K562 (cell line): Measurements from ENCODE around the gene RNF213. TPM values are rescaled to one million over a fixed set of nuclear protein-coding genes. Genes with fewer than 3 reads are reported as not detected.

Source experiments
- HCFC1 ChIP-seq: IDR thresholded peaks from 2 replicates; pipeline ENCODE4 v1.6.1; 2012; ENCODE audit warnings: low read depth, low read length, improper control_type of control experiment
- HNRNPUL1 ChIP-seq: fragments of 200-400 bp; formaldehyde crosslinking; IDR thresholded peaks from 2 replicates; pipeline ENCODE4 v1.6.1; 2017; ENCODE audit warnings: low read length
- HSF4 ChIP-seq: fragments of 250-450 bp; sonication (Bioruptor Pico); IDR thresholded peaks from 2 replicates; pipeline ENCODE4 v2.1.2; 2022; ENCODE audit warnings: mild to moderate bottlenecking, moderate library complexity, borderline replicate concordance
- NCOA2 ChIP-seq, 2 experiments: fragments of 450-650 bp; IDR thresholded peaks; 2 replicates each; pipeline ENCODE4 v1.6.1; 2018; ENCODE audit warnings: mild to moderate bottlenecking in 2 of 2, moderate library complexity in 1 of 2; ENCODE audit not compliant: partially characterized antibody in 2 of 2
- SP2 ChIP-seq: IDR thresholded peaks from 2 replicates; pipeline ENCODE4 v1.6.1; 2011; ENCODE audit warnings: mild to moderate bottlenecking, low read depth, low read length, moderate library complexity; ENCODE audit not compliant: poor library complexity, severe bottlenecking; ENCODE audit errors: extremely low read depth
- ZBTB40 ChIP-seq, 2 experiments: fragments of 450-650 bp in 1 of 2; sonication (generic) in 1 of 2; formaldehyde crosslinking in 1 of 2; IDR thresholded peaks; 2 replicates each; pipeline versions ENCODE4 v1.7.1 to v1.9.0; 2016 to 2022; ENCODE audit warnings: inconsistent platforms in 1 of 2, mild to moderate bottlenecking in 1 of 2, missing genetic modification reagents in 1 of 2
- ZNF239 ChIP-seq: fragments of 250-450 bp; sonication (Bioruptor Pico); IDR thresholded peaks from 2 replicates; pipeline ENCODE4 v1.4.0; 2020; ENCODE audit warnings: mild to moderate bottlenecking
- ZNF584 ChIP-seq: fragments of 200-800 bp; sonication (Bioruptor generic); IDR thresholded peaks from 2 replicates; pipeline ENCODE4 v1.6.1; 2016; ENCODE audit warnings: low read depth, mild to moderate bottlenecking, missing genetic modification characterization, missing compliant biosample characterization
- polyA plus RNA-seq, 8 experiments: library from polyadenylated mRNA; depleted of rRNA in 4 of 8; stranded (reverse) in 5 of 8; unstranded in 3 of 8; fragments of >200 nt; fragmentation: Nextera tagmentation in 2 of 8; fragmentation: Illumina TruSeq in 1 of 8; extraction: Ambion mirVana in 2 of 8; extraction: Trizol in 1 of 8; gene quantifications; 2 replicates each; pipeline versions ENCODE4 v1.2.1 to v1.2.3, GENCODE V29; 2011 to 2014; ENCODE audit warnings: inconsistent platforms in 1 of 8, missing spikeins in 1 of 8
- total RNA-seq, 7 experiments: library from RNA; depleted of rRNA in 6 of 7; stranded (reverse); fragments of >200 nt in 6 of 7; fragmentation: Illumina TruSeq in 2 of 7; extraction: Trizol in 2 of 7; gene quantifications; 2 replicates each; pipeline versions ENCODE4 v1.2.1 to v1.2.3, GENCODE V29; 2011 to 2021; ENCODE audit warnings: low replicate concordance in 1 of 7

The RNF213 gene
- total and polyA plus RNA-seq, 9 of the 15 experiments (the other 6 are each of a cell fraction or from before 2014, with no cell fraction given) = 5.3 to 33.6 (median 17.9) TPM

- TF ChIP-seq ZBTB40 (IDR thresholded peaks at IDR 0.05) = no peak
- TF ChIP-seq ZBTB40 (CRISPR knock-in tag; IDR thresholded peaks at IDR 0.05) = no peak
- no peak for TF ChIP-seq NCOA2 (IDR thresholded peaks at IDR 0.05; ENCODE audit: partially characterized antibody in 2 of 2)
- TF ChIP-seq SP2 = no peak
- TF ChIP-seq ZNF239 = no peak
- no peak for TF ChIP-seq ZNF584 (CRISPR knock-in tag)
- TF ChIP-seq HNRNPUL1 = no peak
- TF ChIP-seq HSF4 (CRISPR knock-in tag) = no peak
- no peak for TF ChIP-seq HCFC1
Measured at GRCh38 chr17:80345321-80345720, 84.7 kb downstream of the RNF213 start (continued).
